ENCODE results near the gene NDUFS8.

The NDUFS8 gene

DNA sequence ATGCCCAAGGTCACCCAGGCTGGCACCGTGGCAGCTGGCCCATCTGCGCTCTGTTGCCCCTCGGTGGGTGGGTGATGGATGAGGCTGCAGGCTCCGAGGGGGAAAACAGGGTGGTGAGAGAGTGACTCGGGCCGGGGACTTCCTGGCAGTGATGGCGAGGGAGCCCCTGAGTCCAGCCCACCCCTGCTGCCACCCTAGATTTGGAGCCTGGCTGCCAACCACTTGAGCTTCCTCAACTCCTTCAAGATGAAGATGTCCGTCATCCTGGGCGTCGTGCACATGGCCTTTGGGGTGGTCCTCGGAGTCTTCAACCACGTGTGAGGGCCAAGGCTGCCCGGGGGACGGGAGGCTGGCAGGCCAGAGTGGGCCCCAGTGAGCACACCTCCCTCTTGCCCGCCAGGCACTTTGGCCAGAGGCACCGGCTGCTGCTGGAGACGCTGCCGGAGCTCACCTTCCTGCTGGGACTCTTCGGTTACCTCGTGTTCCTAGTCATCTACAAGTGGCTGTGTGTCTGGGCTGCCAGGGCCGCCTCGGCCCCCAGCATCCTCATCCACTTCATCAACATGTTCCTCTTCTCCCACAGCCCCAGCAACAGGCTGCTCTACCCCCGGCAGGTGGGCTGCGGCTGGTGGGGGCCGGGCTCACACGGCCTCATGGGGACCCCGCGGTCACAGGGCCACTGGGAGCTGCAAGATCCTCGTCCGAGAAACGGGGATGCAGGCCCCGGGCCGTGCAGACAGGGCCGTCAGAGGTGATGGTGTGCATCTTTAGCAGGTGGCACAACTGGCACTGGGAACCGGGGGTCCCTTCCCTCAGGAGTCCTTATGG is 18.4 kb downstream of the NDUFS8 start:
- in situ Hi-C loops (cut with HindIII; ENCODE audit: low sequenced_read_pairs): no loop called here

DNA sequence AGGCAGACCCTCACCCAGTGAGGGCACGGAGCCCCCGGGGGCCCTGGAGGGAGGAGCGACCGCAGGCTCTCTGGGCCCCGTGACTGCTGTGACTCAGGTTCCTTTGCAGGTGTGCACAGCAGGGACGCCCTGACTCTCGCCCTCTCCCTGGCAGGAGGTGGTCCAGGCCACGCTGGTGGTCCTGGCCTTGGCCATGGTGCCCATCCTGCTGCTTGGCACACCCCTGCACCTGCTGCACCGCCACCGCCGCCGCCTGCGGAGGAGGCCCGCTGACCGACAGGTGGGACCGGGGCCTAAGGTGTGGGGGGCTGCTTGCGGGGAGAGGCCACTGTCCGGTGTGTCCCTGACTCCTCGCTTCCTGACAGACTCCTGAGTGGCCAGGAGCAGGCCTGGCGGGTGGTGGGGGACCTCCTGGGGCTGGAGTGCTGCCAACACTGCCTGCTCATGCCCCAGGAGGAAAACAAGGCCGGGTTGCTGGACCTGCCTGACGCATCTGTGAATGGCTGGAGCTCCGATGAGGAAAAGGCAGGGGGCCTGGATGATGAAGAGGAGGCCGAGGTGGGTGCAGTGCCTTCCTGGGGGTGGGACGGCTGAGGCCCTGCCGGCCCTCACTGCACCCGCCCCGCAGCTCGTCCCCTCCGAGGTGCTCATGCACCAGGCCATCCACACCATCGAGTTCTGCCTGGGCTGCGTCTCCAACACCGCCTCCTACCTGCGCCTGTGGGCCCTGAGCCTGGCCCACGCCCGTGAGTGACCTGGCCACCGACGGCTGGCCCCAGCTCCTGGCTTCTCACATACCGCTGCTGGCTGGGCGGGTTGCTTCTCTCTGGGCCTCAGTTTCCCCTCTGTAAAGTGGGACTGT is 19.3 kb downstream of the NDUFS8 start:
- in situ Hi-C loops (cut with HindIII; ENCODE audit: low sequenced_read_pairs): no loop called here

DNA sequence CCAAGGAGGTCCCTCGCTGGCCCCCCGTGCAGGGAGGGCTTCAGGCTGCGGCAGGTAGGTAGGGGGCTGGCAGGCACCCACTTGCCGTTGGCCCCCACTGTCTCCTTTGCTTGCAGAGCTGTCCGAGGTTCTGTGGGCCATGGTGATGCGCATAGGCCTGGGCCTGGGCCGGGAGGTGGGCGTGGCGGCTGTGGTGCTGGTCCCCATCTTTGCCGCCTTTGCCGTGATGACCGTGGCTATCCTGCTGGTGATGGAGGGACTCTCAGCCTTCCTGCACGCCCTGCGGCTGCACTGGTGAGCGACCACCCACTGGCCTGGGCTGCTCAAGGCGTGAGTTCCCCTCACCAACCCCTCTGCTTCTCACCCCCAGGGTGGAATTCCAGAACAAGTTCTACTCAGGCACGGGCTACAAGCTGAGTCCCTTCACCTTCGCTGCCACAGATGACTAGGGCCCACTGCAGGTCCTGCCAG is 19.9 kb downstream of the NDUFS8 start:
- in situ Hi-C loops (cut with HindIII; ENCODE audit: low sequenced_read_pairs): no loop called here

DNA sequence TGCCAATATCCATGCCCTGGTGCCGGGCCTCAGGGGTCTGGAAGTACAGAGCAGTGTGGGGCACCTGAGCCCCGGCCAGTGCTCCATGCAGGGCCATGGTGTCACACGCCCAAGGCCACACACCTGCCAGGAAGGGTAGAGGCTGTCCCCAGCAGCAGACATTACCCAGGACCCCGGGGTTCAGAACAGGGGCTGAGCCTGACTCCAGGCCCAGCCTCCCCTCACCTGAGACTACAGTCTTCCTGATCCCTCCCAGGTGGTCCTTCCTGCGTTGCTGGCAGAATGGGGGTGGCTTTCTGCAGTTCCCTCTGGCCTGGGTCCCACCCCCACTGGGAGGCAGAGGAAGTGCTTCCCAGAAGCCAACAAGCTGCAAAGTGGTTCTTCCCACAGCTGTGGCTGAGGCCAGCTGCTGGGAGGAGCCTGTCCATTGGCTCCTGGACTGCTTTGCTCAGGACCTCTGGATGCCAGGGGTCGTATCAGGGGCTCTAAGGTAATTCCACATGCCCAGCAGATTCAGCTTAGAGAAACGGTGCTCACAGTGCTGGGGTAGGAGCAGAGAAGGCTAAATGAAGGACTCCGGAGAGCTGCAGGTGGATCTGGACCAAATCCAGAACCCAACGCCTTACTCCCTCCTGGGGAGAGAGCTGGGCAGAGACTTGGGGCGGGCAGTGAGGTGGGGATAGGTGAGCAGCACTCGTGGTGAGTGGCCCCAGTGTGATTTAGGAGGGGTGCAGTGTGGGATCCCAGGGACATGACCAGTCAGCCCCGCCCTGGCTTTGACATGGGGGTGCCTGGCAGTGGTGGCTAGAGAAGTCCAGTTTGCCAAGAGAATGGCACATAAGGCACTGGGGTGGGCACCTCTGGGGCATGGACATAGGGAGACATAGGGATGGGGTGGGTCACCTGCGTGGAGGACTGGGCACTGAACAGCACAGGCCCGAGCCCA is 21.0 kb downstream of the NDUFS8 start:
- in situ Hi-C loops (cut with HindIII; ENCODE audit: low sequenced_read_pairs): no loop called here

DNA sequence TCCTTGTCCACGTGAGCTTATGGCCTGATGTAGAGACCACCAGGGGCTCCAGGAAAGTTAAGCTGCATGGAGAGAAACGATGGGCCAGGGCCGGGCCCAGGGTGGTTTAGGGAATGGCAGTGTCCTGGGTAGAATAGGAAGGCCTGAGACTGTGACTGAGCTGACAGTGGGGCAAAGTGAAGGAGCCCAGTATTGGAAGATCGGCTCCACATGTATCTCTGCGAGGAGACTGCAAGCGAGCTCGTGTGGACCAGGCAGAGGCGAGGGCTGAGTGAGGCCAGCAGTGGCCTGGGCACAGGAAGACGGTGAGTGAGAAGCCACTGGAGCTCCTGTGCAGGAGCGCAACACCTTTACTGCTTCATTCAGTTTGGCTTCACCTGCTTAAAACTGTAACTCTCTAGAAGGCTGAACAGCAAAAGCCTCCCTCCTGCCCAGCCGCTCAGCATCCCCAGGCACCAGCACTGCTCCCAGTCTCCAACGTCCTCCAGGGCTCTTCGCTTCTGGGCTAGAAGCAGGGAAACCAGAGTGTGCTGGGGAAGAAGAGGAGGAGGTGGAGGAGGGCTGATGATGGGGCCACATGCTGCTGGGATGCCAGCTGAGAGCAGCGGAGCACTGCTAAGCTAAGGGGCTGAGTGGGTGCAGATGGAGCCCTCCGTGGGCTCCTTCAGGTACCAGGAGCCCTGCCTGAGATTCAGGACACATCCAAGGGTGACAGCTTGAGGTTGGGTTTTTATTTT is 21.8 kb downstream of the NDUFS8 start:
- in situ Hi-C loops (cut with HindIII; ENCODE audit: low sequenced_read_pairs): no loop called here

DNA sequence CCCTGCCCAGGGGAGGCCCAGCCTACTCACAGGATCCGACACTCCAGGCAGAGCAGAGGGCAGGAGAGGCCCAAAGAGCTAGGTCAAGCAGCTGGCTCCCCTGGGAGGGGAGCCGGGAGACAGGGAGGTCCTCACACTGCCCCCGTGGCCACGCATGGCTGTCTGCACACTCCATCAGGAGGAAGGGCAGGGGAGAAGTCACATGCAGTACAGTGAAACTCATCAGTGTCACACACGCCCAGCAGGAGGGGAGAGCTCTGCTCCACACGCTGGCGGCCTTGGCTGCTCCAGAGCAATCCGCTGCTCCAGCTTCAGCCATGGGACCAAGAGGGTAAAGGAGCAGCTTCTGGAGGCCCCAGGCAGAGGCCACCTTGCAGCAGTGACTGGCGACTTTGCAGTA is 22.6 kb downstream of the NDUFS8 start:
- in situ Hi-C loops (cut with HindIII; ENCODE audit: low sequenced_read_pairs): no loop called here

DNA sequence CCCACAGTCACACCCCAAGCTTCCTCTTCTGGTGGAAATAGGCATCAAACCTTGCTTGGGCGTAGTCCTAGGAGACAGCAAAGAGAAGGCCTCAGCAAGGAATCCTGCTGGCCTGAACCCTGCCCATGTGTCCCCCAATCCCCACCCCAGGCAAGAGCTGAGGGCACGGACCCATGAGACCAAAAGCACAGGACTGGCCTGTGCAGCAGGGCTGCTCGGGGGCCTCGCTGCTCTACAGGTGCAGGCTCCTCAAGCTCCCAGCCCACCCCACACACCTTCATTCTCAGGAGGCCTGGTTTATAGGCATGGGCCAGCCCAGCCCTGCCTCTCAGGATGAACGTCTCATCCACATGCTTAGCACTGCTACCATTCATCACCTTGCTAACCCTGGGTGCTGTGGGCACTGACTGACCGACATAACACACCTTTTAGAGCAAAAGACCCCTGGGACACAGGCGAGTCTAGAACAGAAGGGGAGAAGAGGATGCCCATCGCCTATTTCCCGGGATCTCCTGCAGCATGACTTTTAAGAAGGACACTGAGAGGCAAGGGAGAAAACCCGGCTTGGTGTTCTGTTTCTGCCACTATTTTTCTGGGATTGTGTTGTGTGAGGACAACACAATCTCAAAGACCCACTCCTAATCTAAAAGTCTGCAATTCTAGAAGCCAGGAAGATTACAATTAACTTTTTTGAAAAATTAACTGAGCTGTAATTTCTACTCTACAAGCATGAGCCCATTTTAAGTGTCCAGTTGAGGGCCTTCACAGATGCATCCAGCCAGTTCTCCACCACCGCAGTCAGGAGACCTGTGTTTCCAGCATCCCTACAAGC is 23.7 kb downstream of the NDUFS8 start:
- in situ Hi-C loops (cut with HindIII; ENCODE audit: low sequenced_read_pairs): no loop called here

DNA sequence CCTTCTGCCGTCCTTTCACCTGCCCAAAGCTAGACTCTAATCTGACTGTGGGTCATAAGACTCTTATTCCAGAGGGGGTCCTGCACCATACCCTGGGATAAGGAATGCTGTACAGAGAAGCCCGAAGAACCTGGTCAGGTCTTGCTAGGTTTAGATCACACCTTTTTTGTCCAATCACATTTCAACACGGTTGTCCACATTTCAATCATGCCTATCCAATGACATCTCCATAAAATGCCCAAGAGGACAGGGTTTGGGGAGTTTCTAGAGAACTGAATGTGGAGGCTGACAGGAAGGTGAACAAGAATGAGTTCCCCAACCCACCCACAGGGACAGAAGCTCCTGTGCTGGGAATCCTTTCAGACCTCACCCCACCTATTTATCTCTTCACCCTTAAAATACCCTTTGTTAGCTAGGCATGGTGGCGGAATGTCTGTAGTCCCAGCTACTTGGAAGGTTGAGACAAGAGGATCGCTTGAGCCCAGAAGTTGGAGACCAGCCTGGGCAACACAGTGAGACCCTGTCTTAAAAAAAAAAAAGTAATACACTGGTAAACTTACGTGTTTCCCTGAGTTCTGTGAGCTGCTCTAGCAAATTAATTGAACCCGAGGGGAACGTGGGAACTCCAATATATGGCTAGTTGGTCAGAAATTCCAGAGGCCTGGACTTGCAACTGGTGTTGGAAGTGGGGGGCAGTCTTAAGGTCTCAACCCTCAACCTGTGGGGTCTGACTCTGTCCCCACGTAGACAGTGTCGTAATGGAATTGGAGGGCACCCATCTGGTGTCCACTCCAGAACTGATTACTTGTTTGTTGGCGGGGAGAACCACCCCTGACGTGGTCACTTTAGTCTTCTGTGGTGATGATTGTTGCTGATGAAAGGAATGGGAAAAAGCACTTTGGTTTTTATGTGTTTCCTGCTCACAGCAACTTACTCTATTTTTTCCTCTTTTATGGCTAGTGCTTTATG is 26.1 kb downstream of the NDUFS8 start:
- in situ Hi-C loops (cut with HindIII; ENCODE audit: low sequenced_read_pairs): no loop called here

DNA sequence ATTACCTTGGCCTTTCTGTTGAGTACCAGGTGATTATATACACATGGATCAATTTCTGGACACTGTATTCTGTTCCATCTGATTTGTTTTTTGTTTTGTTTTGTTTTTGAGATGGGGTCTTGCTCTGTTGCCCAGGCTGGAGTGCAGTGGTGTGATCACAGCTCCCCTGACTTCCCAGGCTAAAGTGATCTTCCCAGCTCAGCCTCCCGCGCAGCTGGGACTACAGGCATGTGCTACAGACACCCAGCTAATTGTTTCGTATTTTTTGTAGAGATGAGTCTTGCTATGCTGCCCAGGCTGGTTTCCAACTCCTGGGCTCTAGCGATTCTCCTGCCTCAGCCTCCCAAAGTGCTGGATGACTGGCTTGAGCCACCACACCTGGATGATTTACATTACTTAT is 27.3 kb downstream of the NDUFS8 start:
- in situ Hi-C loops (cut with HindIII; ENCODE audit: low sequenced_read_pairs): no loop called here

DNA sequence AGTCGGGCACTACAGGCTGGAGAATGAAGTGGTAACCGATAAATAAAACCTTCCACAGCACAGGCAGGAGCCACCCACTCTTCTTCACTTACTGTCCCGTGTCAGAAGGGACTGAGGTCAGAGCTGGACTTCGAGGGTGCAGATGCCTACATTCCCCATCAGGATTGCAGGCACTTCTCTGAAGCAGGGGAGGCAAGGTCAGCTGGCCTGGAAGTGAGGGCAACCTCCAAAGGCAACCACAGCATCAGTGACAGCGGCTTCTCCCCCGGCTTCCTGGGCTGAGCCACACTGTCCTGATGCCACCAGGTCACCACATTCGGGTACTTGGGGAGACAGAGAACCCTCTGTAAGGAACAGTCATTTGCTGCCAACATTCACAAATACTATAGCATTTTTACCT is 31.0 kb downstream of the NDUFS8 start:
- in situ Hi-C loops (cut with HindIII; ENCODE audit: low sequenced_read_pairs): no loop called here

DNA sequence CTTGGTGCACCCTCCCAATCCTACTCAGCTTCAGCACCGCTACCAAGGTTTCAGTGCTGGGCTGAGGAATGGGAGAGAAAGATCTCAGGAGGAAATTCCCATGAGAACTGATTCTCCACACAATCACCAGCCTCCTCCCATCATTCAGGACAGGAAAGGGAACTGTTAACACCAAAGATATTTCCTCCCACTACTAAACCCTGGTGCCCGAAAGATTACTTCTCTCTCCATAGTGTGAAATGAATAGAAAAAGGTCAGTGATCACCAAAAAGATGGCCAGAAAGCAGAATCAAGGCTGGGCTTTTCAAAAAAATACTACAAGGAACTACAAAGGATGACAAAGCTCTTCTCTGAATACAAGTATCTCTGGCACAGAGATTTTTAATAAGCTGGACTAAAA is 34.4 kb downstream of the NDUFS8 start:
- in situ Hi-C loops (cut with HindIII; ENCODE audit: low sequenced_read_pairs): no loop called here

DNA sequence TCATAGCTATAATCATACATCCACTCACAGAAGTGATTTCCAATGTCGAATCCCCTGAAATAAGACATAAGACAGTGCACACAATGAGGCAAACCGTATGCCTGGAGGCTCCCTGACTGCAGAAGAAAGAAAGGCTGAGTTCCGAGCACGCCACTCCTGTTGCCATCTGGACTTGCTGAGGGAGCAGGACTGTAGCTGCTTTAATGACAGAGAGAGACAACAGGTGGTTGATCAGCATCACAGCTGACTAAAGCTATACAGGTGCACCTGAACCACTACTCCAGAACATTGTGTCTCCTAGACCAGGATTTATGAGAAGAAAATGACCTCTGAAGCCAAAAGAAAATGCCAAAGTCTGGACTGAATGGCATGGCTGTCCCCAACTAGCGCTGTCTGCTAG is 35.4 kb downstream of the NDUFS8 start:
- in situ Hi-C loops (cut with HindIII; ENCODE audit: low sequenced_read_pairs): no loop called here

DNA sequence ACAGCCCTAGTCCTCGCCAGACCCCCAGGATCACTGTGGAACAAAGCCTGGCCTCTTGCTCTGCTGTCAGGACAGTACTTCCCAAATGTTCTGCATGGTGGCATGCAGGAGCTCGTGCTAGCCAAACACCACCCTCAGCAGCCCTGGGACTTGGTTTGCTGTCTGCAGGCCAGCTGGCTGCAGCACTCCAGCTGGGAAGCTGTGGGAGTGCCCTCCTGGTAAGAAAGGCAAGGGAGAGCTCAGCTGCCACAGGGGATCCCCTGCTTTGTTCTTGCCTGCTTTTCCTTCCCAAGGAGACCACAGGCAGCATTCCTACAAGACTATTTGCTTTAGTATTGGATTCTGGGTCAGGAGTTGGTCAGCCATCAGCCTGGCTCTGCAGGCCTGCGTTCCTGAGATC is 36.3 kb downstream of the NDUFS8 start:
- in situ Hi-C loops (cut with HindIII; ENCODE audit: low sequenced_read_pairs): no loop called here

DNA sequence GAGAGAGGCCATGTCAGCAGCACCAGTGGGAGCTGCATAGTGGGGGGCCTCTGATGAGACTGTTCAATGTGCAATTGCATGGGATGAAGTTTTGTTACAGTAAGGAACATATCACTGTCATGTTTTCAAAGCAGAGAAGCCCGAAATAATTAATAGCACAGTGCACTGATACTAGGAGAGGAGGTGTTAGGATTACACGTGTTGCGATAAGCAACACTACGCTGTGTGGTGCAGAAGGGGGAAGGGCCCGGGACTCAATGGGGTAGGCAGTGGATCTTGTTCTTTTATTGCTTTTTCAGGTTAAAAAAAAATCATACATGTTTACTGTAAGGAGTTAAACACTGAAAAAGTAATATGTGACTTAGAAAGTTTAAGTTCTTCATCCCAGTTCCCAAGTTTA is 37.5 kb downstream of the NDUFS8 start:
- in situ Hi-C loops (cut with HindIII; ENCODE audit: low sequenced_read_pairs): no loop called here

DNA sequence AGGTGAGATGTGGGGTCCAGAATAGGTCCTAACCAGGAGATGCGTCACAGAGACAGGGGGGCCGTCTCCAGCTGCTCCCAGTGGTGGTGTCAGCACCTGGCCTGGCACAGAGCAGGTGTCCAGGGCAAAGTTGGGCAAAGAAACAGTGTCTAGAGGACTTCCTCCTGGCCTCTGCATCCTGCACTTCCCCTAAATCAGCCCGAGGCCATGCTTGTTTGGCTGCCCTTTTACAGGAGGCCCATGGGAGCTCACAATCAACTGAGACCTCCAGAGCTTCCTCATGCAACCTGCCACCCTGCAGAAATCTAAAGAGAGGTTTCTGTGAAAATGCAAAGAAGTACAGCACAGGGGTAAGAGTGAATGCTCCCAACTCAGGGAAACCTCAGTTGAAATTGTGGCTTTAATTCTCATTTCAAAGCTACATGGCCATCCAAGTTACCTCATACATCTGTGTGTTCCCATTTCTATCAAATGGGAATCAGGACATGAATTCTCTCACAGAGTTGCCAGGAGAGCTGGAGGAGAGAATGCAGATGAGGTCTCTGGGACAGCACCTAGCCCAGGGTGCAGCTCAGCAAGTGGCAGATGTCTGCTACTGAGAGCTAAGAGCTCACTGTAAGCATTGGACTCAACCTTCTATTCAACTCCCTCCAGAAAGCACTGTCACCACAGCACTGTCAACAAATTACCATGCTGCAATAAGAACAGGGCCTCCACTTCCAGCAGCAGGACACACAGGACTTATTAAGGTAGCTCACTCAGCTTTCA is 41.0 kb downstream of the NDUFS8 start:
- in situ Hi-C loops (cut with HindIII; ENCODE audit: low sequenced_read_pairs): no loop called here

DNA sequence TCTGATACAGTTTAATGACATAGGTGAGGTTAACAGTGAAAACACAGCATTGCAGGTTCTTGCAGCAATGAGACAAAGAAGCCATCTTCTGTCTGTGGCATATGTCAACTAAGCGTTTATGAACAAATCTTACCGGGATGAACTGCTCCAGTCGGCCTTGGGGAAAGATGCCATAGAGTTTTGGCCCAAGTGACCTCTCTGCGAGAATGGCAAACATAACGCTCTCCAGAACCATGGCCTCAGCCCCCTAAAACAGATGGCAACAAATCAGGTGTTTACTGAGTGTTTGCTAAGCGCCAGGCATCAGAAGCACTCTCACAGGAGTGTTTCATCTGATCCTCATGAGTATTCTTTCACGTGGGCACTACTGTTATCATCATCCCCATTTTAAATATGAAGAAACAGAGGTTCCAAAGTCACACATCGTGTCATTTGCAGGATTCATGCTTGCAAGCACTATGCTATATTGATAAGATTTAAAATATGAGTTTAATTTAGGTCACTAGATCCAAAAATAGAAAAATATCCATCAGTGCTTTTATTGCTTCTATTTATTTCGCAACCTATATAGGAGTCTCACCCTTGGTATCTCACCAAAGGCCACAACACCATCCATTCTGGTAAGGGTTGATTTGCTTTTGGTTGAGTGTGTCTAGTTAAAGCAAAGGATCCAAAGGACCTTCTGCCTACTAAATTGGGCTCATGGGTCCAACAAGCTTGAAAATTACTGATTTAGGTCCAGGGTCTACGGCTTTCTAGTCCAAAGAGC is 44.3 kb downstream of the NDUFS8 start:
- in situ Hi-C loops (cut with HindIII; ENCODE audit: low sequenced_read_pairs): no loop called here
